Adrenal gland (tissue), 12 donors: ENCODE data around the gene U2AF1L4. TPM values are rescaled to one million over a fixed set of nuclear protein-coding genes. Genes with fewer than 3 reads are reported as not detected.

Experiments
- DNase-seq, 7 donors: peaks; one replicate each; pipeline ENCODE4 v3.0.0-alpha.2; 2019 to 2020
- H3K27ac ChIP-seq, 5 donors: fragments of 200-600 bp; sonication (generic) in 4 of 5; 1 replicate in 3 of 5; 2 replicates in 2 of 5; pipeline versions ENCODE4 v1.5.1 to v1.8.0; 2016 to 2020; ENCODE audit warnings: mild to moderate bottlenecking in 1 of 5
- H3K27me3 ChIP-seq: fragments of 200-600 bp; 2 replicates; pipeline ENCODE4 v1.8.0; 2021
- H3K36me3 ChIP-seq, 2 donors: fragments of 200-600 bp; replicated peaks in 1 of 2; 1 replicate in 1 of 2; 2 replicates in 1 of 2; pipeline versions ENCODE4 v1.5.1 to v1.8.0; 2018 to 2022
- H3K4me1 ChIP-seq, 2 donors: fragments of 200-600 bp; replicated peaks in 1 of 2; 1 replicate in 1 of 2; 2 replicates in 1 of 2; pipeline versions ENCODE4 v1.5.1 to v1.8.0; 2018 to 2021
- H3K4me3 ChIP-seq, 4 donors: fragments of 200-600 bp; sonication (generic) in 3 of 4; one replicate each; pipeline ENCODE4 v1.5.1; 2016 to 2018
- H3K9me3 ChIP-seq, 3 donors: fragments of 200-600 bp; sonication (generic) in 1 of 3; replicated peaks in 1 of 3; 1 replicate in 2 of 3; 2 replicates in 1 of 3; pipeline versions ENCODE4 v1.5.1 to v1.8.0; 2016 to 2021
- CTCF ChIP-seq, 6 experiments: fragments of 450-650 bp in 4 of 6; fragments of 200-600 bp in 2 of 6; sonication (generic) in 1 of 6; IDR thresholded peaks; 1 replicate in 5 of 6; 2 replicates in 1 of 6; pipeline versions ENCODE4 v1.5.1 to v1.8.0; 2016 to 2021; ENCODE audit warnings: antibody characterized with exemption in 6 of 6, mild to moderate bottlenecking in 2 of 6, moderate library complexity in 1 of 6
- POLR2A ChIP-seq, 2 donors: fragments of 450-650 bp; IDR thresholded peaks; one replicate each; pipeline ENCODE4 v1.6.1; 2017; ENCODE audit warnings: antibody characterized with exemption in 2 of 2, mild to moderate bottlenecking in 2 of 2, moderate library complexity in 1 of 2
- WGBS, 4 donors: extraction: QIAGEN DNeasy Blood & Tissue Kit in 2 of 4; methylation state at CpG; one replicate each; pipeline versions ENCODE4 v1.1.5 to v1.1.7; 2013 to 2017; 5-methylcytosine and 5-hydroxymethylcytosine counted together
- intact Hi-C, 2 donors: fragments of 100-400 bp; cut with DNase I; formaldehyde crosslinking; loops; one replicate each; pipeline versions ENCODE4 v1.14.1 to v1.15.0; 2022 to 2023
- polyA plus RNA-seq, 3 donors: library from polyadenylated mRNA; stranded (reverse); fragments of 200-250 nt in 2 of 3; fragments of 350-450 nt in 1 of 3; fragmentation: Illumina TruSeq in 1 of 3; extraction: RNeasy Lipid Tissue Mini Kit (QIAGEN cat#74804) in 1 of 3; gene quantifications; one replicate each; pipeline ENCODE4 v1.2.3, GENCODE V29; 2013 to 2014
- total RNA-seq, 9 donors: library from RNA; depleted of rRNA in 4 of 9; stranded (reverse); fragments of >200 nt in 4 of 9; fragments of 120-200 nt in 1 of 9; fragmentation: NEBNext Ultra II Directional in 1 of 9; extraction: Animal tissue kit (Norgen Biotek cat#: 25700) in 1 of 9; gene quantifications; one replicate each; pipeline versions ENCODE4 v1.1.0 to v1.2.4, GENCODE V29; 2013 to 2023
- donor health status: healthy with polysubstance abuse.
- donor health status: Bipolar disorder and iron deficiency.
- donor health status: DM: yes; HTN: yes; CAD: no.
- donor health status: DM: no; HTN: no; CAD: no.
- donor health status: DM: no; HTN: no; CAD: no.
- donor health status: DM: yes; HTN: yes; CAD: no.

The U2AF1L4 gene
- total and polyA plus RNA-seq, 12 donors = 14.8 to 255 (median 32.8) TPM

GRCh38 chr19:35766571-35767104 is 21.4 kb upstream of the U2AF1L4 start:
- Histone ChIP-seq H3K27ac (no peak overlapping the region), H3K36me3 (peaks cover 0 to 19% of the 10 kb centered on the region in 2 donors), H3K9me3 (no peaks in the 10 kb centered on the region), H3K4me3 (no peak overlapping the region), H3K4me1 (peaks cover 0 to 5% of the 10 kb centered on the region in 2 donors), H3K27me3 (no peaks in the 10 kb centered on the region)
- intact Hi-C loops = no loop called here
- DNase-seq = no peak
- TF ChIP-seq CTCF (IDR thresholded peaks at IDR 0.05) (no peak), POLR2A (IDR thresholded peaks at IDR 0.05) (no peak)
- WGBS, 4 donors = 85 to 100% (median 89%) methylated on average over 2 to 11 of the region's 11 CpGs

GRCh38 chr19:35764432-35765315 is 19.5 kb upstream of the U2AF1L4 start:
- intact Hi-C loops = no loop called here
- no peak for TF ChIP-seq CTCF (IDR thresholded peaks at IDR 0.05)
- no peak for TF ChIP-seq POLR2A (IDR thresholded peaks at IDR 0.05)
- Histone ChIP-seq H3K4me3 (no peak overlapping the region), H3K4me1 (peaks cover 0 to 11% of the 10 kb centered on the region in 2 donors), H3K27me3 (no peaks in the 10 kb centered on the region), H3K27ac (no peak overlapping the region), H3K36me3 (peaks cover 0 to 19% of the 10 kb centered on the region in 2 donors), H3K9me3 (no peaks in the 10 kb centered on the region)
- no peak for DNase-seq
- 89 to 91% (median 90%) methylated on average over 16 to 17 of the region's 17 CpGs for WGBS, 4 donors

GRCh38 chr19:35760711-35761349 is 15.6 kb upstream of the U2AF1L4 start:
- Histone ChIP-seq H3K27ac (no peak overlapping the region), H3K4me1 (peaks cover 24 to 32% of the 10 kb centered on the region in 2 donors), H3K27me3 (no peaks in the 10 kb centered on the region), H3K4me3 (no peak overlapping the region), H3K36me3 (peaks cover 0 to 19% of the 10 kb centered on the region in 2 donors), H3K9me3 (no peaks in the 10 kb centered on the region)
- 79 to 92% (median 81%) methylated on average over 4 of the region's 4 CpGs for WGBS, 4 donors
- no peak for TF ChIP-seq CTCF (IDR thresholded peaks at IDR 0.05)
- DNase-seq = peak in 1 of 7 donors; percentile 44
- intact Hi-C loops = no loop called here

GRCh38 chr19:35759697-35760096 is 14.5 kb upstream of the U2AF1L4 start:
- H3K27me3 ChIP-seq = no peaks in the 10 kb centered on the region
- H3K4me1 ChIP-seq = peaks cover 32 to 35% of the 10 kb centered on the region in 2 donors
- H3K9me3 ChIP-seq = no peaks in the 10 kb centered on the region
- no peak for TF ChIP-seq POLR2A (IDR thresholded peaks at IDR 0.05)
- TF ChIP-seq CTCF (IDR thresholded peaks at IDR 0.05) = no peak
- peaks cover 0 to 19% of the 10 kb centered on the region in 2 donors for H3K36me3 ChIP-seq
- no peak overlapping the region for H3K27ac ChIP-seq
- intact Hi-C loops = no loop called here
- no peak overlapping the region for H3K4me3 ChIP-seq
- WGBS, 4 donors = 86 to 100% (median 90%) methylated on average over 2 of the region's 2 CpGs
- DNase-seq = peak in 1 of 7 donors; percentile 18
